SKM-1 treated with dmso at 0.1 percent for 144 hours (cell line): ENCODE measurements around the gene GRIN3A.

Experiments
- DNase-seq: peaks from one replicate; lab custom pipeline; 2025; ENCODE audit not compliant: unreplicated experiment; lab: John Stamatoyannopoulos, UW

GRIN3A gene

DNA sequence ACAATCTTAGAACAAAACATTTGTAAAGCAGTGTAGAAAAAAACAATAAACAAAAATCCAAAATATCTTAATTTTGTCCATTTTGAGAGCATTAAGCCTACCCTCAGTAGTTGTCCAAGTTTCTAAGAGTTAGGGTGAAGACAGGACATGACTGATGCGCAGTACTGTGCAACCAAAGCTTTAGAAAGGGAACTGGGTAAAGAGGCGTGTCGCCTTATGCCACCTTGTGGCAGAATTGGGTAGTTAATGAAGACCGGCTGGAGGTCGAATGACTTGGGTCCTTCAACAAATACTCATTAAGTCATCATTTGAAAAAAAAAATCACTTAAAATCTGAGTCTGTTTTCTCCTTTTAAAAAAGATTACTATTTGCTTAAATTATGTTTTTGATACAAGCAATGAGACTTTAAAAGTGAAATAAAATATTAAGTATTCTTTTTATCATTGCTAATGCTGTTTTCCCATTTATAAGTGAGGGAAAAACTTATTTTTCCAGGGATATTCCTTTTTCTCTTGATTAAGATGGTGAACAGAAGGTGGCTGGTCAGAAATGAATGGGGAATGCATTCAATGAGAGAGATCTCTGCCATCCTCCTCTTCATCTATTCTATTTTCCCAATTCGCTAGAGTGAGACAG is 208.3 kb downstream of the GRIN3A start:
- peak; percentile 47 for DNase-seq

DNA sequence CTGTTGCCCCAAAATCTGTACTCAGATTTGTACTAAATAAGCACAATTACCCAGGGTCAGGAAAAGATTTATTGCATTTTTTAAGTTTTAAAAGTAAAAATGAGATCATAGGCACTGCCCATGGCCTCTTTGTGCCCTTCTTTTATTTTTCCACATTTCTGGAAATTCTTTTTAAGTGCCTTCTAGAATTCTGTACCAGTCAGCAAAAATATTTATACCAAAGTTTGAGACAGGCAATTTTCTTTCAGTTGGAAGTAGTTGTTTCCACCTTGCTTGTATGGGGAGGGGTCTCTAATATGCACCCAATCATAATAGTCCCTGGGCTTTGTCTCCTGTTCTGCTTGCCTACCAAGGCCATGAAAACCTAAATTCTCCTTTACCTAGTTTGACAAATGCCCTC is 210.4 kb downstream of the GRIN3A start:
- no peak for DNase-seq

GRCh38 chr9:101527066-101527465 is 211.4 kb downstream of the GRIN3A start:
- DNase-seq: no peak

DNA sequence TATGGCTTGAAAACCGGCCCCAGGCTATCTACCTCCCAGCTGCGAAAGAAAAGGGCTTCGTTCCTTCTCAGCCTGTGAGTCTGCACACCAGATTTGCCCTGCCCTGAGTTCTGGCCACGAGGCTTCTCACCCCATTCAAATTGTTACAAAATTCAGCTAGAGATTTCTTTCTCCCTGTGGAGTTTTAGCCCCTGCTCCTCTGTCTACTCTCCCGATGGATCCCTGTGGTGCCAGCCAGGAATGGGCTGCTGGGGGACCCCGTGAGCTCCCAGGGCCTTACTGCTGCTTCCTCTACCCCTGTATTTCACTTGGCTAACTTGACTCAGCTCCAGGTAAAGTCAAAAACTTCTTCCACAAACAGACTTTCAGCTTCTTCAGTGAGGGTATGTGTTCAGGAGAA is 214.1 kb downstream of the GRIN3A start:
- DNase-seq: no peak
